ENCODE measurements around the gene RNF175. TPM values are rescaled to one million over a fixed set of nuclear protein-coding genes. Genes with fewer than 3 reads are reported as not detected.
A peak's percentile ranks its signal among the peaks of the same experiment; 100 is the strongest.

RNF175 gene
- total RNA-seq, 4 donors from 2014 or later, result 0.39 to 0.63 TPM; not detected in 2

GRCh38 chr4:153764601-153765368 lies 5.0 kb upstream of the RNF175 start:
- WGBS, 2 donors, result 42 to 50% methylated on average over 5 of the region's 5 CpGs
- Histone ChIP-seq H3K4me1 (peaks cover 0 to 4% (median 0%) of the 10 kb centered on the region in 4 donors), H3K36me3 (no peaks in the 10 kb centered on the region), H3K9me3 (no peaks in the 10 kb centered on the region), H3K27ac (no peak overlapping the region), H3K4me3 (no peak overlapping the region), H3K27me3 (peaks cover 0 to 11% of the 10 kb centered on the region in 2 donors)
- DNase-seq (ENCODE audit: low spot score in 2 of 2), result no peak
- TF ChIP-seq EP300 (IDR thresholded peaks at IDR 0.05), result no peak
- no peak for TF ChIP-seq POLR2A (IDR thresholded peaks at IDR 0.05)
- TF ChIP-seq CTCF (IDR thresholded peaks at IDR 0.05), result no peak

- H3K27ac ChIP-seq, result no peak overlapping the region
- no peaks in the 10 kb centered on the region for H3K36me3 ChIP-seq
- no peak for TF ChIP-seq EP300 (IDR thresholded peaks at IDR 0.05)
- no peak for TF ChIP-seq CTCF (IDR thresholded peaks at IDR 0.05)
- no peak for TF ChIP-seq POLR2A (IDR thresholded peaks at IDR 0.05)
- H3K9me3 ChIP-seq, result no peaks in the 10 kb centered on the region
- peaks cover 0 to 22% of the 10 kb centered on the region in 2 donors for H3K27me3 ChIP-seq
- no peak overlapping the region for H3K4me3 ChIP-seq
- DNase-seq (ENCODE audit: low spot score in 2 of 2), result no peak
- 97% methylated on average over 1 of the region's 1 CpG for WGBS, 2 donors
- peaks cover 0 to 12% (median 0%) of the 10 kb centered on the region in 4 donors for H3K4me1 ChIP-seq
Observed at GRCh38 chr4:153763404-153763803, 3.6 kb upstream of the RNF175 start.

GRCh38 chr4:153758688-153759406 lies 977 bp downstream of the RNF175 start:
- no peak overlapping the region for H3K27ac ChIP-seq

GRCh38 chr4:153758136-153758535 lies 1.7 kb downstream of the RNF175 start:
- TF ChIP-seq CTCF (IDR thresholded peaks at IDR 0.05), result no peak
- TF ChIP-seq EP300 (IDR thresholded peaks at IDR 0.05), result no peak
- TF ChIP-seq POLR2A (IDR thresholded peaks at IDR 0.05), result no peak
- Histone ChIP-seq H3K4me1 (peaks cover 0 to 12% (median 0%) of the 10 kb centered on the region in 4 donors), H3K27ac (no peak overlapping the region), H3K4me3 (no peak overlapping the region), H3K27me3 (peaks cover 0 to 25% of the 10 kb centered on the region in 2 donors), H3K36me3 (no peaks in the 10 kb centered on the region), H3K9me3 (peaks cover 0 to 10% (median 0%) of the 10 kb centered on the region in 4 donors)
- DNase-seq (ENCODE audit: low spot score in 2 of 2), result no peak
- 91 to 98% methylated on average over 2 of the region's 2 CpGs for WGBS, 2 donors

More at GRCh38 chr4:153758688-153759406, 977 bp downstream of the RNF175 start:
- Histone ChIP-seq H3K4me1 (peaks cover 0 to 12% (median 0%) of the 10 kb centered on the region in 4 donors), H3K9me3 (peaks cover 0 to 10% (median 0%) of the 10 kb centered on the region in 4 donors), H3K4me3 (peak overlapping the region in 3 of 4 donors; percentile 13 to 49 (median 47)), H3K27me3 (peaks cover 0 to 25% of the 10 kb centered on the region in 2 donors), H3K36me3 (no peaks in the 10 kb centered on the region)
- no peak for DNase-seq (ENCODE audit: low spot score in 2 of 2)
- WGBS, 2 donors, result 58 to 61% methylated on average over 15 of the region's 15 CpGs
- no peak for TF ChIP-seq CTCF (IDR thresholded peaks at IDR 0.05)
- TF ChIP-seq EP300 (IDR thresholded peaks at IDR 0.05), result no peak
- TF ChIP-seq POLR2A (IDR thresholded peaks at IDR 0.05), result no peak

GRCh38 chr4:153757407-153757806 lies 2.4 kb downstream of the RNF175 start:
- DNase-seq (ENCODE audit: low spot score in 2 of 2), result no peak
- 73 to 76% methylated on average over 1 of the region's 1 CpG for WGBS, 2 donors
- Histone ChIP-seq H3K27me3 (peaks cover 0 to 25% of the 10 kb centered on the region in 2 donors), H3K4me1 (peaks cover 0 to 12% (median 0%) of the 10 kb centered on the region in 4 donors), H3K27ac (no peak overlapping the region), H3K36me3 (no peaks in the 10 kb centered on the region), H3K4me3 (no peak overlapping the region), H3K9me3 (peaks cover 0 to 10% (median 0%) of the 10 kb centered on the region in 4 donors)
- TF ChIP-seq EP300 (IDR thresholded peaks at IDR 0.05) (no peak), POLR2A (IDR thresholded peaks at IDR 0.05) (no peak), CTCF (IDR thresholded peaks at IDR 0.05) (no peak)
